Measurements from ENCODE around the gene YIF1A. TPM values are rescaled to one million over a fixed set of nuclear protein-coding genes. Genes with fewer than 3 reads are reported as not detected.

The YIF1A gene
- polyA plus RNA-seq, 1 experiment = 228 TPM

DNA sequence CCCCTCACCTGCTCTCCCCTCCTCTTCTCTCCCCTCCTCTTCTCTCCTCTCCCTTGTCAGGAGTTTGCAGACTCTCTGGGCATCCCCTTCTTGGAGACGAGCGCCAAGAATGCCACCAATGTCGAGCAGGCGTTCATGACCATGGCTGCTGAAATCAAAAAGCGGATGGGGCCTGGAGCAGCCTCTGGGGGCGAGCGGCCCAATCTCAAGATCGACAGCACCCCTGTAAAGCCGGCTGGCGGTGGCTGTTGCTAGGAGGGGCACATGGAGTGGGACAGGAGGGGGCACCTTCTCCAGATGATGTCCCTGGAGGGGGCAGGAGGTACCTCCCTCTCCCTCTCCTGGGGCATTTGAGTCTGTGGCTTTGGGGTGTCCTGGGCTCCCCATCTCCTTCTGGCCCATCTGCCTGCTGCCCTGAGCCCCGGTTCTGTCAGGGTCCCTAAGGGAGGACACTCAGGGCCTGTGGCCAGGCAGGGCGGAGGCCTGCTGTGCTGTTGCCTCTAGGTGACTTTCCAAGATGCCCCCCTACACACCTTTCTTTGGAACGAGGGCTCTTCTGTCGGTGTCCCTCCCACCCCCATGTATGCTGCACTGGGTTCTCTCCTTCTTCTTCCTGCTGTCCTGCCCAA, 12.8 kb downstream of the YIF1A start:
- Histone ChIP-seq H3K4me3 (ENCODE audit: low read depth, low read length) (no peak overlapping the region), H3K36me3 (ENCODE audit: control insufficient read depth, insufficient read depth, low read length) (peaks cover 33% of the 10 kb centered on the region), H3K27me3 (ENCODE audit: control insufficient read depth, insufficient read depth, low read length) (no peaks in the 10 kb centered on the region)
- no peak for DNase-seq (ENCODE audit: low read depth)
- TF ChIP-seq, protein P1, sequence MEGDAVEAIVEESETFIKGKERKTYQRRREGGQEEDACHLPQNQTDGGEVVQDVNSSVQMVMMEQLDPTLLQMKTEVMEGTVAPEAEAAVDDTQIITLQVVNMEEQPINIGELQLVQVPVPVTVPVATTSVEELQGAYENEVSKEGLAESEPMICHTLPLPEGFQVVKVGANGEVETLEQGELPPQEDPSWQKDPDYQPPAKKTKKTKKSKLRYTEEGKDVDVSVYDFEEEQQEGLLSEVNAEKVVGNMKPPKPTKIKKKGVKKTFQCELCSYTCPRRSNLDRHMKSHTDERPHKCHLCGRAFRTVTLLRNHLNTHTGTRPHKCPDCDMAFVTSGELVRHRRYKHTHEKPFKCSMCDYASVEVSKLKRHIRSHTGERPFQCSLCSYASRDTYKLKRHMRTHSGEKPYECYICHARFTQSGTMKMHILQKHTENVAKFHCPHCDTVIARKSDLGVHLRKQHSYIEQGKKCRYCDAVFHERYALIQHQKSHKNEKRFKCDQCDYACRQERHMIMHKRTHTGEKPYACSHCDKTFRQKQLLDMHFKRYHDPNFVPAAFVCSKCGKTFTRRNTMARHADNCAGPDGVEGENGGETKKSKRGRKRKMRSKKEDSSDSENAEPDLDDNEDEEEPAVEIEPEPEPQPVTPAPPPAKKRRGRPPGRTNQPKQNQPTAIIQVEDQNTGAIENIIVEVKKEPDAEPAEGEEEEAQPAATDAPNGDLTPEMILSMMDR (IDR thresholded peaks at IDR 0.05; ENCODE audit: insufficient read depth, low read depth, low read length) = no peak
- POLR2A ChIA-PET = no interaction called here
- CTCF ChIA-PET = no interaction called here

DNA sequence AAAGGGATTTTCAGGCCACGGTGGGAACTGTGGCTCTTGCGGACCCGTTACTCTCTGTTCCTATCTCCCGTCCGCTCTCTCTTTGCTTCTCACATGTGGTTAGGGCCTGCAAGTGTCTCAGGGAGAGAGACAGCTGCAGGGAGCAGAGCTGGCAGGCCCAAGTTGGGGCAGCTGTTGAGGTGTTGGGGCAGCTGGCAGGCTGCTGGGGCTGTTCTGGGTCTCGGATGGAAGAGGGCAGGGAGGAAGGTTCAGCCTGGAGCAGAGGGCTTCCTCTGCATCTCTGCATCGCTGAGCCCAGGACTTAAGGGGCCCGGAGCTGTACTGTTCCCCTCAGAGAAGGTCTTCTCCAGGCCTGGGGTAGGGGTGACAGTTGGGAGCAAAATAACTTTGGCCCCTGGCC, 13.5 kb downstream of the YIF1A start:
- DNase-seq (ENCODE audit: low read depth) = no peak
- TF ChIP-seq, protein P1 (IDR thresholded peaks at IDR 0.05; ENCODE audit: insufficient read depth, low read depth, low read length) = no peak
- Histone ChIP-seq H3K36me3 (ENCODE audit: control insufficient read depth, insufficient read depth, low read length) (peaks cover 35% of the 10 kb centered on the region), H3K27me3 (ENCODE audit: control insufficient read depth, insufficient read depth, low read length) (no peaks in the 10 kb centered on the region), H3K4me3 (ENCODE audit: low read depth, low read length) (no peak overlapping the region)
- CTCF ChIA-PET = no interaction called here
- POLR2A ChIA-PET = no interaction called here

DNA sequence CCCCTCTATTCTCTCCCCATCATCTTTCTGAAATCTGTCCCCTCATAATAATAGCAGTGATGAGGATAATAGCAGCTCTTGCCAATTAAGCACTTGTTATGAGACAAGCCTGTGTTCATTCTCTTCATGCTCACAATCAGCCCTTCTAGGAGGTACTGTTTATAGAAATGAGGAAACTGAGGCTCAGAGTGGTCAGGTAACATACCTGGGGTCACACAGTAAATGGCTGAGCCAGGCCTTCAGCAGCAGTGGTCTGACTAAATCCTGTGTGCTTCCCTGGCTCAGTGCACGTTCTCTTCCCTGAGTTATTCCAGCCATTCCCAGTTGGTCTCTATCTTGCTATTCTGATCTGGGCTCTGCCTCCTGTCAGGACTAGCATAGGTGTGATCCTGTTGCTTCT, 14.7 kb downstream of the YIF1A start:
- TF ChIP-seq, protein P1 (IDR thresholded peaks at IDR 0.05; ENCODE audit: insufficient read depth, low read depth, low read length) = no peak
- DNase-seq (ENCODE audit: low read depth) = no peak
- H3K36me3 ChIP-seq (ENCODE audit: control insufficient read depth, insufficient read depth, low read length) = peaks cover 35% of the 10 kb centered on the region
- POLR2A ChIA-PET = no interaction called here
- CTCF ChIA-PET = interaction anchor here (1.0 to 8.7 kb wide), 2 partner anchors 7 to 15 kb away, joined by 3 to 60 read pairs; partner anchors contain the start of gene YIF1A
- no peak overlapping the region for H3K4me3 ChIP-seq (ENCODE audit: low read depth, low read length)
- H3K27me3 ChIP-seq (ENCODE audit: control insufficient read depth, insufficient read depth, low read length) = no peaks in the 10 kb centered on the region

DNA sequence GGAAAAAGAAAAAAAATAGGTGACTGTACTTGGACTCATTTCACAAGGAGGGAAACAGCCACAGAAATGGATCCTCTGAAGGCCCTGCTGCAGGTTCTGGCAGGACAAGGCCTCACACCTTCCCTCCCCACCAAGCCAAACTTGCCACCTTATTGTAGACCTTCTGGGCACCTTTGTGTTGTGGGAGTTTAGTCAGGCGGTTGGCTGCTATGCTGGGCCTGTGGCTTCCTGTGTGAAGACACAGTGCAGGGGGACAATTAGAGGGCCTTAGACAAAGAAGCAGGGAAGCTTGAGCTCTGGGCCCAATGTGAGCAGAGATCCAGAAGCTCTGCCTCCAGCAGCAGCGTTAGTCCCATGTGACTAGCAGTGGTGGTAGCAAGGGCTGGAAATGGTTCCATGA, 16.3 kb downstream of the YIF1A start:
- H3K27me3 ChIP-seq (ENCODE audit: control insufficient read depth, insufficient read depth, low read length) = no peaks in the 10 kb centered on the region
- CTCF ChIA-PET = interaction anchor here (0.8 to 8.7 kb wide), 3 partner anchors 9 to 17 kb away, joined by 3 to 60 read pairs (median 3); no protein-coding TSS in a partner anchor
- TF ChIP-seq, protein P1 (IDR thresholded peaks at IDR 0.05; ENCODE audit: insufficient read depth, low read depth, low read length) = no peak
- no peak for DNase-seq (ENCODE audit: low read depth)
- peaks cover 35% of the 10 kb centered on the region for H3K36me3 ChIP-seq (ENCODE audit: control insufficient read depth, insufficient read depth, low read length)
- no peak overlapping the region for H3K4me3 ChIP-seq (ENCODE audit: low read depth, low read length)
- POLR2A ChIA-PET = no interaction called here

DNA sequence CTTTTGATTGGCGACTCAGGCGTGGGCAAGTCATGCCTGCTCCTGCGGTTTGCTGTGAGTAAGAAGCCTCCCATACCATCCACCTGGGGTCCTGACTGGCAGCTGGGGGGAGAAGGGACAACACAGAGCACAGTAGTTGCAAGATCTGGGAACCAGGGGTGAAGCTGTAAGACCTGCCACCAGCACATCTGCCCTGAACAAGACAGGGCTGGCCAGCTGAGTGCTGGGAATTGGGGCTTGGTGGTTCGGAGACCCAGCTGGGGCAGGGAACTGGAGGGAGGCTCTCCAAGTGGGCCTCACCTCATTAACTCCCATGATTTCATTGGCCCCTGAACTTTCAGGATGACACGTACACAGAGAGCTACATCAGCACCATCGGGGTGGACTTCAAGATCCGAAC, 17.1 kb downstream of the YIF1A start:
- DNase-seq (ENCODE audit: low read depth) = no peak
- Histone ChIP-seq H3K27me3 (ENCODE audit: control insufficient read depth, insufficient read depth, low read length) (no peaks in the 10 kb centered on the region), H3K4me3 (ENCODE audit: low read depth, low read length) (no peak overlapping the region), H3K36me3 (ENCODE audit: control insufficient read depth, insufficient read depth, low read length) (peaks cover 35% of the 10 kb centered on the region)
- ChIA-PET POLR2A (no interaction called here), CTCF (interaction anchor here (1.1 to 8.7 kb wide), 2 partner anchors 10 to 18 kb away, joined by 3 to 60 read pairs; no protein-coding TSS in a partner anchor)
- TF ChIP-seq, protein P1 (IDR thresholded peaks at IDR 0.05; ENCODE audit: insufficient read depth, low read depth, low read length) = no peak
